ENCODE measurements around the gene LIN54. TPM values are rescaled to one million over a fixed set of nuclear protein-coding genes. Genes with fewer than 3 reads are reported as not detected.
"Not testable (repeated sequence)": the region's sequence is repeated elsewhere in the genome, so short reads cannot be mapped to it uniquely, and the experiment has no call there.

LIN54 gene
- polyA plus RNA-seq, 1 donor (not counting 4 experiments of a cell fraction or from before 2014, with no cell fraction given): 8.1 TPM

GRCh38 chr4:83046693-83047473 is 36.3 kb upstream of the LIN54 start:
- no peak overlapping the region for H3K4me3 ChIP-seq (ENCODE audit: control insufficient read depth in 2 of 3, extremely low read depth in 1 of 3, insufficient read depth in 2 of 3, low read depth in 1 of 3, low read length in 3 of 3)
- H3K79me2 ChIP-seq (ENCODE audit: control insufficient read depth, insufficient read depth, low read length): peaks cover 9% of the 10 kb centered on the region
- H3K27ac ChIP-seq (ENCODE audit: control insufficient read depth, insufficient read depth, low read length): no peak overlapping the region
- H3K36me3 ChIP-seq (ENCODE audit: control insufficient read depth in 2 of 2, extremely low read depth in 1 of 2, insufficient read depth in 2 of 2, low read length in 2 of 2): peaks cover 2 to 5% of the 10 kb centered on the region in 2 experiments
- no peak overlapping the region for H2AFZ ChIP-seq (ENCODE audit: control insufficient read depth, low read length)
- no peak for TF ChIP-seq CTCF (optimal IDR thresholded peaks at IDR 0.05 in 1 of 3, IDR thresholded peaks at IDR 0.05 in 1 of 3, conservative IDR thresholded peaks at IDR 0.05 in 1 of 3; ENCODE audit: extremely low read depth in 1 of 3, insufficient read depth in 2 of 3, low read length in 3 of 3)
- TF ChIP-seq EZH2 (IDR thresholded peaks at IDR 0.05; ENCODE audit: low read length): no peak
- peaks cover 6% of the 10 kb centered on the region for H3K4me1 ChIP-seq (ENCODE audit: control insufficient read depth, extremely low read depth, insufficient read depth, low read length)
- no peaks in the 10 kb centered on the region for H4K20me1 ChIP-seq (ENCODE audit: control insufficient read depth, extremely low read depth, insufficient read depth, low read length)
- dilution Hi-C loops (cut with MboI; ENCODE audit: extremely low pct_ligation_motif_present, low sequenced_read_pairs): no loop called here
- no peak overlapping the region for H3K4me2 ChIP-seq (ENCODE audit: control insufficient read depth, extremely low read depth, insufficient read depth, low read depth, low read length)
- FAIRE-seq: no peak
- no peaks in the 10 kb centered on the region for H3K9me3 ChIP-seq (ENCODE audit: control insufficient read depth, low read depth, low read length)
- no peak for DNase-seq (ENCODE audit: low read depth, low spot score)
- H3K9me1 ChIP-seq (ENCODE audit: control insufficient read depth, extremely low read depth, insufficient read depth, low read length): no peaks in the 10 kb centered on the region
- no peak overlapping the region for H3K9ac ChIP-seq (ENCODE audit: control insufficient read depth, extremely low read depth, insufficient read depth, low read length)
- H3K27me3 ChIP-seq (ENCODE audit: control insufficient read depth, extremely low read depth, insufficient read depth, low read length): no peaks in the 10 kb centered on the region

- H3K9ac ChIP-seq (ENCODE audit: control insufficient read depth, extremely low read depth, insufficient read depth, low read length): no peak overlapping the region
- FAIRE-seq (no peak), DNase-seq (ENCODE audit: low read depth, low spot score) (no peak)
- no peak for TF ChIP-seq EZH2 (IDR thresholded peaks at IDR 0.05; ENCODE audit: low read length)
- TF ChIP-seq CTCF (optimal IDR thresholded peaks at IDR 0.05 in 1 of 3, IDR thresholded peaks at IDR 0.05 in 1 of 3, conservative IDR thresholded peaks at IDR 0.05 in 1 of 3; ENCODE audit: extremely low read depth in 1 of 3, insufficient read depth in 2 of 3, low read length in 3 of 3): no peak
- no peaks in the 10 kb centered on the region for H4K20me1 ChIP-seq (ENCODE audit: control insufficient read depth, extremely low read depth, insufficient read depth, low read length)
- no peak overlapping the region for H3K4me3 ChIP-seq (ENCODE audit: control insufficient read depth in 2 of 3, extremely low read depth in 1 of 3, insufficient read depth in 2 of 3, low read depth in 1 of 3, low read length in 3 of 3)
- peaks cover 28% of the 10 kb centered on the region for H3K79me2 ChIP-seq (ENCODE audit: control insufficient read depth, insufficient read depth, low read length)
- no peaks in the 10 kb centered on the region for H3K36me3 ChIP-seq (ENCODE audit: control insufficient read depth in 2 of 2, extremely low read depth in 1 of 2, insufficient read depth in 2 of 2, low read length in 2 of 2)
- no peak overlapping the region for H2AFZ ChIP-seq (ENCODE audit: control insufficient read depth, low read length)
- dilution Hi-C loops (cut with MboI; ENCODE audit: extremely low pct_ligation_motif_present, low sequenced_read_pairs): no loop called here
- peaks cover 6% of the 10 kb centered on the region for H3K4me1 ChIP-seq (ENCODE audit: control insufficient read depth, extremely low read depth, insufficient read depth, low read length)
- H3K27ac ChIP-seq (ENCODE audit: control insufficient read depth, insufficient read depth, low read length): peak overlapping the region; percentile 20
- H3K4me2 ChIP-seq (ENCODE audit: control insufficient read depth, extremely low read depth, insufficient read depth, low read depth, low read length): no peak overlapping the region
- no peaks in the 10 kb centered on the region for H3K27me3 ChIP-seq (ENCODE audit: control insufficient read depth, extremely low read depth, insufficient read depth, low read length)
- H3K9me3 ChIP-seq (ENCODE audit: control insufficient read depth, low read depth, low read length): no peaks in the 10 kb centered on the region
- H3K9me1 ChIP-seq (ENCODE audit: control insufficient read depth, extremely low read depth, insufficient read depth, low read length): no peaks in the 10 kb centered on the region
These were observed 33.3 kb upstream of the LIN54 start for GRCh38 chr4:83043801-83044407.

- H3K79me2 ChIP-seq (ENCODE audit: control insufficient read depth, insufficient read depth, low read length): peaks cover 34% of the 10 kb centered on the region
- dilution Hi-C loops (cut with MboI; ENCODE audit: extremely low pct_ligation_motif_present, low sequenced_read_pairs): not testable (repeated sequence)
These were observed 32.5 kb upstream of the LIN54 start for GRCh38 chr4:83043157-83043556.

More at GRCh38 chr4:83043157-83043556, 32.5 kb upstream of the LIN54 start:
- not testable (repeated sequence) for H3K27ac ChIP-seq (ENCODE audit: control insufficient read depth, insufficient read depth, low read length); H3K9me1 ChIP-seq (ENCODE audit: control insufficient read depth, extremely low read depth, insufficient read depth, low read length); FAIRE-seq; H3K9me3 ChIP-seq (ENCODE audit: control insufficient read depth, low read depth, low read length); H3K4me3 ChIP-seq (ENCODE audit: control insufficient read depth in 2 of 3, extremely low read depth in 1 of 3, insufficient read depth in 2 of 3, low read depth in 1 of 3, low read length in 3 of 3); H3K4me1 ChIP-seq (ENCODE audit: control insufficient read depth, extremely low read depth, insufficient read depth, low read length); H4K20me1 ChIP-seq (ENCODE audit: control insufficient read depth, extremely low read depth, insufficient read depth, low read length); H2AFZ ChIP-seq (ENCODE audit: control insufficient read depth, low read length); DNase-seq (ENCODE audit: low read depth, low spot score); H3K4me2 ChIP-seq (ENCODE audit: control insufficient read depth, extremely low read depth, insufficient read depth, low read depth, low read length); H3K27me3 ChIP-seq (ENCODE audit: control insufficient read depth, extremely low read depth, insufficient read depth, low read length); H3K36me3 ChIP-seq (ENCODE audit: control insufficient read depth in 2 of 2, extremely low read depth in 1 of 2, insufficient read depth in 2 of 2, low read length in 2 of 2); H3K9ac ChIP-seq (ENCODE audit: control insufficient read depth, extremely low read depth, insufficient read depth, low read length)
